GM21390 (cell line): ENCODE results near the gene PSG2.
"Not testable (repeated sequence)": the region's sequence is repeated elsewhere in the genome, so short reads cannot be mapped to it uniquely, and the experiment has no call there.

Experiments
- ATAC-seq: cut with Tn5 transposase; IDR thresholded peaks from one replicate; pipeline ENCODE4 v1.9.1; 2021; ENCODE audit not compliant: unreplicated experiment

Gene PSG2

DNA sequence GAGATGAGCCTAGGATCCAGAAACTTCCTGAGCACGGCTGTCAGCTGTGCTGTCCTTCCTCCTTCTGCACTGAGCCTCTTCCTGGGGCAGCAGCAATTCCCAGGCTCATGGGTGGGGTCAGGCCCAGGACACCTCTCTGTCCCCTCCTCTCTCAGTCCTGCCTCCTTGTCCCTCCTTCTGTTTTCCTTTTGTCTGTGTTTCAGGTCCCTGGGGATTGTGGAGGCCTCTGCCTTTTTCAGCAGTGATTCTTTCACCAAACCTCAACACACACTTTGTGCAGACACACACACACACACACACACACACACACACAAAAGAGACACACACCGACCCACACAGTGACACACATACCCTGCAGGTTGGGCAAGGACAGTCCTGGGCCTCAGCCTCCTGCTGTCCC, at the start of gene PSG2:
Gene PSG2, minus strand, starts transcription at position 101 of the 400 bp plus-strand sequence. CDS start 132 bp downstream, outside the sequence.
- not testable (repeated sequence) for ATAC-seq

DNA sequence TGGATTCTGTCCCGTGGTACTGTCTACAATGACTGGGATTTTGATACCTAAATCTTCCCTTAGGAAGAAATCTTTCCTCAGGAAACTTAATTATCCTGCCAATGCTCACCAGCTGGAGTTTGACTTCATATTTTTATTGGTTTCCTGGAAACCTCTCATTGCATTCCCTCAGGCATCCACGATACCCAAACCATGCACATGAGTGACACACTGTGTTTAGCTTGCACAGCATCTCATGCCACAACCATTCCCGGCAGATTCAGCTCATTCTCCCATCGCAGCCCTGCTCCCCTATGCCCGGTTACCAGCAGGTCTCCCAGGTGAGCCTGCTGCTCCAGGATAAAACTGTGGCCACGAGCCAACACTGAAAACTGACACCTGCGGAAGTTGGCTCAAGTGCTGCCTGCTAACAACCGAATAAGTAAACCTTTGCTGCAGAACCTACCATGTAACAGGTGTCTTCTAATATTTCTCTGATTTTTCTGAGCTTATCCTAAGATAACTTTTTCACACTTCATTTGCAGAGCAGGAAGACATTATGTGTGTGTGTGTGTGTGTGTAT, 48.9 kb upstream of the PSG2 start:
- ATAC-seq: not testable (repeated sequence)

DNA sequence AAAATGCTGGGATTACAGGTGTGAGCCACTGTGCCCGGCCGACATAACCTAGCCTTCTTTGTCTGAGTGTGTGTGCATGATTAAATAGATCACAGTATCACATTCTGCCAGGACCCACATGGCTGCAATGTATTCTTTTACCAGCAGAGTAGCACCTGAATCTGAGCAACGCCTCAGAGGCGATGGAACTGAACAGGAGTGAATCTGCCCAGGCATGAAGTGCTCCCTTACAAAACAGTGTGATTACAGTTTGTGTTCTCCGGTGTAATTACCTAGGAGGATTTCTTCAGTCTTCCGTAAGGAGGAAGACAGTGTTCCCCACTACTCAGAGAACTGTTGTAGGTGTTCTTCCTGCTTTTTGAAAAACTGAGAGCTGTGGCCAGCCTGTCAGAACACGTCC, 46.7 kb upstream of the PSG2 start:
- not testable (repeated sequence) for ATAC-seq

- ATAC-seq: not testable (repeated sequence)
Measured at GRCh38 chr19:43127336-43127735, 44.8 kb upstream of the PSG2 start.

- no peak for ATAC-seq
Measured at GRCh38 chr19:43126720-43127119, 44.2 kb upstream of the PSG2 start.

DNA sequence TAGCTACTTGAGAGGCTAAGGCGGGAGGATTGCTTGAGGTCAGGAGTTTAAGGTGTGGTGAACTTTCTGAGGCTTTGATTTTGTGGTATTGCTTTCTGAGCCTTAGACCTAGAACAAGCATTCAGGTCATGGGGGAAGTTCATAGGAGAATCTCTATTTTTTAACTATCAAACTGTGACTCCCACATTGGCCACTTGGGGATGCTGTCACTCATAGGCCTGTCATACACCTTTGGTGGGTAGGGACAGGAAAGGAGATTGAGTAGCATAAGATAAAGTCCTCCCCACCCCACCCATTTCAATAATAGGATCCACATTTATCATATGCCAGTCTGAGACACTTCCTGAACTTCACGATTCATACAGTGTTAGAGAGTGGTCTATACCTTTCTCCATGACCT, 41.9 kb upstream of the PSG2 start:
- no peak for ATAC-seq

DNA sequence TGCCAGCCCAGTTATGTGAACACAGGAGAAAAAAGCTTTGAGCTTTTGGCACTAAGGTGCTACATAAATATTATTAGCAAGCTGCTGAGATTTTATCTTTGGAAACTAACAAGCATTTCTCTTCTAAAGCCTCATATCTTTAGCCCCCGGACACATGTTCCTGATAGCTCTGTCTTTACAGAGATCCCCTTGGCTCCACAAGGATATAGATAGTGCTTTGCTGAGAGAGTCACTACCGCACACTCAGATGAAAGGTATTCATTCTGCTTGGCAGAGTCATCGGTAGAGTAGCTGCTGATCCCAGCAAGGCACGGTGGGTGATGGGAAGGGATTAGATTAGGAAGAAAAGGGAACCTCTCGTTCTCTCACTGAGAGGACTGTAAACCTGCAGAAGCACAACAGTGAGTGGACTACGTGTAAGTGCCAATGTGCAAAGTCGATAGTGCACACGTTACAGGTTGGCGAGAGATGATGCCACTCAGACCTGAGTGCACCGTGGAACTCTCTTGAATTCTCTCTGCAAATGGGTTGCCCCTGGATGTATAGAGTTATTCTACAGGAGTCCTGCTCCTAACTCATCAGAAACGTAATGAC, 38.0 kb upstream of the PSG2 start:
- ATAC-seq: not testable (repeated sequence)

- ATAC-seq: not testable (repeated sequence)
Measured at GRCh38 chr19:43119526-43119925, 37.0 kb upstream of the PSG2 start.

- ATAC-seq: not testable (repeated sequence)
Measured at GRCh38 chr19:43116421-43116820, 33.9 kb upstream of the PSG2 start.

- not testable (repeated sequence) for ATAC-seq
Measured at GRCh38 chr19:43115548-43115947, 33.0 kb upstream of the PSG2 start.

DNA sequence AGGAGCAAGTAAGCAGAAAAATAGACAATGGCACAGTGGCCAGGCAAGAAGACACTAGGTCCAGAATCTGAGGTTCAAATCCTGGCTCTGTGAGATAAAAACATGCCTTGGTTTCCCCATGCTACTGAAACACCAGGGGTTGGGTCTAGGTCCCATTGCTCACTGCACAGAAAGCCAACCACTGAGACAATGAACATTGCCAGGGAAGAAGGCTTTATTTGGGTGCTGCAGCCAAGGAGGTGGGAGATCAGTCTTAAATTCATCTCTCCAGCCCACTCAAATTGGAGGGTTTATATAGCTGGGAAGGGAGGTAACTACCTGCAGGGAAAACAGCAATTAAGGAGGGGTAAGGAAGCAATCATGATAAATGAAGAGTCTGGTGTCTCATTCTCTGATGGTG, 32.6 kb upstream of the PSG2 start:
- ATAC-seq: not testable (repeated sequence)

GRCh38 chr19:43114626-43115025, 32.1 kb upstream of the PSG2 start:
- ATAC-seq: not testable (repeated sequence)

- ATAC-seq: not testable (repeated sequence)
Measured at GRCh38 chr19:43107401-43107800, 24.9 kb upstream of the PSG2 start.

DNA sequence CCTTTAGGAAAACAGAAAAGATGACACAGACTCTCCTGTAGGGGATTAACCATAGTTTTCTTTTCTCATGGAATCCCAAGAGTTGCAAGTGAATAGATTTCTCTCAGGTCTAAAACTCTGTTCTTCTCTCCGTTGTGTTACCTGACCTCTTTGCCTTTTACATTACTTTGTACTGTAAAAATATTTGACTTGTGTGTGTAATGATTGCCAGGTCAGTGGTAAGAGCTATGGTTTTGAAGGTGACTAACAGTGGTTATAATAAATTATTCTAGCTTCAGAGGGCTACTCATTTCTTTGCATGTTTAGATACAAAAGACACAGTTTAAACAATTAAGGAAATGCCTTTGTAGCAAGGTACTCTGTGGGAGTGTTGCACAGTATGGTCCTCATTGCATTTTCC, 23.0 kb upstream of the PSG2 start:
- no peak for ATAC-seq

DNA sequence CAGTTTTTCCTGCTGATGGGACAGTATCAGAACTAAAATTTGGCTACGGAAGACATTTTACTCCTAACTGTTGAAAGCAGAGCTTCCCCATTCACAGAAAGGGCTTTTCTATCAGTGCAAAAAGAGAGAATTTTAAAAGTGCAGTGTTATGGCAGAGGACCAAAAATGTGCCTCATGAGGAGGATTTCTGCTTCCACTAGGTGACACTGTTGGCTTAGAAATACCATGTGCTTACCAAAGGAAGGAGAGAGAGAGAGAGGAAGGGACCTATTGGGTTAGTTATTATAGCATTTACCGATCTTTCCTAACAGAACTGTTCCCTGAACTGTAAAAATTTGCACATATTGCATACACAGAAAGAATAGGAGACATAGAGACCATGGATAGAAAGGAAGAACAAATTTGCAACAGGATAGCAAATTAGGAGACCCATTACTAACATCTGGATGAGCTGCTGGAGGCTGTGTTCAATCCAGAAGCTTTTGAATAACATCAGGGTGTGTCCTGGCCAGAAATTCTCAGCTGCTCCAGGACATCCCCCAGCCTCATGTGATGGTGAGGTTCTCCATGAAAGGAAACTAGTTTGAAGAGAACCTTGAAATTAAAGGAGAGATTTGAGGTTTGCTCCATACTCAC, 21.8 kb upstream of the PSG2 start:
- not testable (repeated sequence) for ATAC-seq

GRCh38 chr19:43101950-43102349, 19.4 kb upstream of the PSG2 start:
- no peak for ATAC-seq

DNA sequence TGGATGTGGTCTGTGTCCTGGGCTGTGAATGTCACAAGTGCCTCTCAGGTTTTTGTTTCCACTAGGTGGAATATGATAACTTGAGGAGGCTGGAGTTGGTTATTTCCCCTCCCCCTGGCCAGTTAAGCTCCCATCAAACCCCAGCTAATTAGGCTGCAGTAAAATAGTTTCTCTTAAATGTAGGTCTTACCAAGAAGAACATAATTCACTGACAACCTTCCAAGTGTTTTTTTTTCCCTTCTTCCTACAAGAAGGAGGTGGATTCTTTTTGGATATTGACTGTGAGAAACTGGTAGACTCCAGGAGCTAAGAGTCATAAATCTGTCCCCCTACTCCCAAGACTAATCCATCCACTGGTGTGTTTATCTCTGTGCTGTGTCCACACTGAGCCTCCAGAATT, 15.9 kb upstream of the PSG2 start:
- not testable (repeated sequence) for ATAC-seq

- not testable (repeated sequence) for ATAC-seq
Measured at GRCh38 chr19:43087702-43088340, 5.3 kb upstream of the PSG2 start.

DNA sequence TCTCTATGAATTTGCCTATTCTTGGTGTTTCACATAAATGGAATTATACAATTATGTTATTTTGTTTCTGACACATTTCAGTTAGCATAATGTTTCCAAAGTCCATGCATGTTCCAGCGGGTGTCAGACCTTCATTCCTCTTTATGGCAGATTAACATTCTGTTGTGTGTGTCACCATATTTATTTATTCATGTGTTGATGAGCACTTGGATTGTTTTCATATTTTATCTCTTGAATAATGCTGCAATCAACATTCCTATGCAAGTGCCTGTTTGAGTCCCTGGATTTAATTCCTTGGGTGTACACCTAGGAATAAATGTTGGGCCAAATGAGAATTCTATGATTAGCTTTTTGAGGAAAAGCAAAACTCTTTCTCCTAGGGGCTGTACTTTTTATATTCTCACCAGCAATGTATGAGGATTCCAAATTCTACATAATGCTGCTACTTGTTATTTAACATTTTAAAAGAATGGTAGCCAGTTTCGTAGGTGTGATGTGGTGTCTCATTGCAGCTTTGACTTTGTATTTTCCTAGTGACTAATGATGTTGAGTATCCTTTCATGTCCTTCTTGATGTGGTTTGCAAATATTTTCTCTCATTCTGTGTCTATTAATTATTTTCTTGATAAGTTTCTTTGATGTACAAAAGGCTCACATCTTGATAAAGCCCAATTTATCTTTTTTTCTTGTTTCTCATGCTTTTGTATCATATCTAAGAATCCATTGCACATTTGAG, 3.5 kb upstream of the PSG2 start:
- ATAC-seq: not testable (repeated sequence)

DNA sequence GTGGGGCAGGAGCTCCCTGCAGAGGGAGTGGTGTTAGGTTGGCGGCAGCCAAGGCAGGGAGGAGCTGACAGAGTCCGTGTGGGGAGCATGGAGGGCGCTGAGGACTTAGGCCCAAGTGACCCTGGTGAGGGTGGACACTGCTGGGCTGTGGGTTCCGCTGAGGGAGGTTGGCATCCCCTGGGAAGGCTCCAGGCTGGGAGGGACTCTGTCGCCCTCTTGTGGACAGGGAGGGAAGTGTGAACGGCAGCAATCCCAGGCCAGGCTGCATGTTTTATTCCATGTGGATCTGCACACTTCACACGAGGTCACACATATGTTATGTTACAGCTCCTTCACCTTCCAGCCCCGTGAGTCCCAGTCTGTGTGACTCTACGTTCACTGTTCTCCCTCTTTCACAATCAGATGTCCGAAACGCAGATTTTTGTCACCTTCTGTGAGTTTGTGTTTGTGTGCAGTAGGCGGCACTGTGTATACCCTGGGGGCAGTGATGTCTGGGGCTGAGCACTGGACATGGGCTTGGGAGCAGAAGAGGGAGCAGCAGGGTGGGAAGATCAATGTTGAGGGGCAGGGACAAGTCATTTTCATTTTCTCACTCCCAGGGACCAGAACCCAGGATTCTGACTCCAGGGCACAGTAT, 1.8 kb upstream of the PSG2 start:
- ATAC-seq: not testable (repeated sequence)

DNA sequence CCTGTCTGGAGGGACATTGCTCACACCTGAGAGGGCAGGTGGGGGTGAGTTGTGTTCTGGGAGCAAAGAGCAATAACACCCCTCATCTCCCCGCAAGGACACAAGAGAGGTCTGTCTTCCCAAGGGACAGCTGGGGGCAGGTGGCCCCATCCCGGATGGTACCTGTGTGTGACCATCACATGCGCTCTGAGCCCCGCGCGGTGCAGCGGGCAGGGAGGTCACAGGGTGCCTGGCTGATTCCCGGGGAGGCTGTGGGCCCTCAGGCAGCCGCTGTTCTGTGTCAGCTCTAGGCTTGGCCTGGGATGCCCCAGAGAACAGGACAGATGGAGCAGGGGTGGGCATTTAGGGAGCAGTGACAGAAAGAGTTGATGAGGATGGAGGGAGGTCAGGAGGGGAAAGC, 1.2 kb upstream of the PSG2 start:
- not testable (repeated sequence) for ATAC-seq
